Adrenal gland (tissue), 5 donors: ENCODE measurements around the gene ERBB4.

ENCODE experiments used
- POLR2A ChIP-seq, 2 donors: fragments of 450-650 bp; IDR thresholded peaks; one replicate each; pipeline ENCODE4 v1.6.1; 2017; ENCODE audit warnings: antibody characterized with exemption in 2 of 2, mild to moderate bottlenecking in 2 of 2, moderate library complexity in 1 of 2
- TF ChIP-seq, protein P1 (sequence below), 6 experiments: fragments of 450-650 bp in 4 of 6; fragments of 200-600 bp in 2 of 6; sonication (generic) in 1 of 6; IDR thresholded peaks; 1 replicate in 5 of 6; 2 replicates in 1 of 6; pipeline versions ENCODE4 v1.5.1 to v1.8.0; 2016 to 2021; ENCODE audit warnings: antibody characterized with exemption in 6 of 6, mild to moderate bottlenecking in 2 of 6, moderate library complexity in 1 of 6
- donor health status: DM: no; HTN: no; CAD: no.

DNA sequence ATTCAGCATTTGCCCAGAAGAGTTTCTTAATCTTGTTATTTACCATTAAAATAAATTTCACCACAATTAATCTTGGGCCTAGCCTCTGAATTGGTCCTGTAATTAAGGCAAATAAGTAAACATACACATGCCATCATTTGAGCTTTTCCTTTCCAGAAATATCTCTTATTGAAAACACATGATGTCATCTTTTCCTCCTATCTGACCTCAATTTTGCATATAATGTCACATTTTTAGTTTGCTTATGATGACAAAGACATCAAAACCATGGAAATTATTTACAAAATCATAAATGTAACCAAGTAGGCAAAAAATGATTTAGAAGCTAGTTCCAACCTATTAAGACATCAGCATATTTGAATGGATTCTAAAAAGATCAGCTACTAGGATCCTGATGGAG lies 915.5 kb downstream of the ERBB4 start:
- TF ChIP-seq, protein P1, sequence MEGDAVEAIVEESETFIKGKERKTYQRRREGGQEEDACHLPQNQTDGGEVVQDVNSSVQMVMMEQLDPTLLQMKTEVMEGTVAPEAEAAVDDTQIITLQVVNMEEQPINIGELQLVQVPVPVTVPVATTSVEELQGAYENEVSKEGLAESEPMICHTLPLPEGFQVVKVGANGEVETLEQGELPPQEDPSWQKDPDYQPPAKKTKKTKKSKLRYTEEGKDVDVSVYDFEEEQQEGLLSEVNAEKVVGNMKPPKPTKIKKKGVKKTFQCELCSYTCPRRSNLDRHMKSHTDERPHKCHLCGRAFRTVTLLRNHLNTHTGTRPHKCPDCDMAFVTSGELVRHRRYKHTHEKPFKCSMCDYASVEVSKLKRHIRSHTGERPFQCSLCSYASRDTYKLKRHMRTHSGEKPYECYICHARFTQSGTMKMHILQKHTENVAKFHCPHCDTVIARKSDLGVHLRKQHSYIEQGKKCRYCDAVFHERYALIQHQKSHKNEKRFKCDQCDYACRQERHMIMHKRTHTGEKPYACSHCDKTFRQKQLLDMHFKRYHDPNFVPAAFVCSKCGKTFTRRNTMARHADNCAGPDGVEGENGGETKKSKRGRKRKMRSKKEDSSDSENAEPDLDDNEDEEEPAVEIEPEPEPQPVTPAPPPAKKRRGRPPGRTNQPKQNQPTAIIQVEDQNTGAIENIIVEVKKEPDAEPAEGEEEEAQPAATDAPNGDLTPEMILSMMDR (IDR thresholded peaks at IDR 0.05): no peak
- no peak for TF ChIP-seq POLR2A (IDR thresholded peaks at IDR 0.05)
